Keratinocyte (primary cell): Measurements from ENCODE around the gene FOSB. TPM values are rescaled to one million over a fixed set of nuclear protein-coding genes. Genes with fewer than 3 reads are reported as not detected.

ENCODE experiments used
- DNase-seq: peaks from one replicate; pipeline ENCODE4 v3.0.0-alpha.2; 2011; ENCODE audit warnings: low read depth, missing footprints, low spot score
- FAIRE-seq: peaks from 2 replicates; lab custom pipeline; 2011; peaks lifted over from hg19 to GRCh38; lab: Jason Lieb, UNC
- H2AFZ ChIP-seq: 2 replicates; pipeline ENCODE4 v1.6.0; 2012; ENCODE audit warnings: low read length, control low read depth, inconsistent platforms; ENCODE audit not compliant: control insufficient read depth
- H3K27ac ChIP-seq: 2 replicates; pipeline ENCODE4 v1.5.1; 2011; ENCODE audit warnings: low read length; ENCODE audit not compliant: control insufficient read depth, insufficient read depth
- H3K27me3 ChIP-seq: 3 replicates; pipeline ENCODE4 v1.6.0; 2011; ENCODE audit warnings: low read length; ENCODE audit not compliant: control insufficient read depth, insufficient read depth; ENCODE audit errors: extremely low read depth
- H3K36me3 ChIP-seq, 2 experiments: 2 replicates in 1 of 2; 3 replicates in 1 of 2; pipeline ENCODE4 v1.5.1; 2011; ENCODE audit warnings: low read length in 2 of 2, mild to moderate bottlenecking in 1 of 2; ENCODE audit not compliant: control insufficient read depth in 2 of 2, insufficient read depth in 2 of 2; ENCODE audit errors: extremely low read depth in 1 of 2
- H3K4me1 ChIP-seq: 3 replicates; pipeline ENCODE4 v1.5.1; 2011; ENCODE audit warnings: low read length; ENCODE audit not compliant: control insufficient read depth, insufficient read depth; ENCODE audit errors: extremely low read depth
- H3K4me2 ChIP-seq: 3 replicates; pipeline ENCODE4 v1.6.0; 2011; ENCODE audit warnings: low read depth, low read length; ENCODE audit not compliant: control insufficient read depth, insufficient read depth; ENCODE audit errors: extremely low read depth
- H3K4me3 ChIP-seq, 3 experiments: fragments of 200-600 bp in 1 of 3; sonication (generic) in 1 of 3; 2 replicates in 2 of 3; 3 replicates in 1 of 3; pipeline ENCODE4 v1.5.1; 2011 to 2016; ENCODE audit warnings: low read length in 3 of 3, mild to moderate bottlenecking in 3 of 3, control low read depth in 2 of 3, inconsistent platforms in 1 of 3, low read depth in 1 of 3, mixed read lengths in 1 of 3, mixed run types in 1 of 3, moderate library complexity in 1 of 3; ENCODE audit not compliant: control insufficient read depth in 2 of 3, insufficient read depth in 2 of 3; ENCODE audit errors: extremely low read depth in 1 of 3
- H3K79me2 ChIP-seq: 2 replicates; pipeline ENCODE4 v1.6.0; 2012; ENCODE audit warnings: low read length; ENCODE audit not compliant: control insufficient read depth, insufficient read depth
- H3K9ac ChIP-seq: 3 replicates; pipeline ENCODE4 v1.6.0; 2011; ENCODE audit warnings: low read length; ENCODE audit not compliant: control insufficient read depth, insufficient read depth; ENCODE audit errors: extremely low read depth
- H3K9me1 ChIP-seq: 3 replicates; pipeline ENCODE4 v1.6.0; 2011; ENCODE audit warnings: low read length; ENCODE audit not compliant: control insufficient read depth, insufficient read depth; ENCODE audit errors: extremely low read depth
- H3K9me3 ChIP-seq: 2 replicates; pipeline ENCODE4 v1.5.1; 2012; ENCODE audit warnings: low read depth, low read length; ENCODE audit not compliant: control insufficient read depth
- H4K20me1 ChIP-seq: 3 replicates; pipeline ENCODE4 v1.6.0; 2011; ENCODE audit warnings: low read length; ENCODE audit not compliant: control insufficient read depth, insufficient read depth; ENCODE audit errors: extremely low read depth
- EZH2 ChIP-seq: IDR thresholded peaks from one replicate; pipeline ENCODE4 v1.6.1; 2012; ENCODE audit warnings: inconsistent platforms, mild to moderate bottlenecking, low read length, moderate library complexity
- dilution Hi-C: fragments of 300-500 bp; cut with MboI; formaldehyde crosslinking; loops from one replicate; pipeline ENCODE4 v1.7.0; 2020; ENCODE audit warnings: low sequenced_read_pairs; ENCODE audit not compliant: extremely low pct_ligation_motif_present
- polyA plus RNA-seq, 5 experiments: library from polyadenylated mRNA; depleted of rRNA in 3 of 5; stranded (reverse) in 3 of 5; stranded (forward) in 1 of 5; unstranded in 1 of 5; fragments of >200 nt; gene quantifications; 1 replicate in 1 of 5; 2 replicates in 3 of 5; 3 replicates in 1 of 5; pipeline versions ENCODE4 v1.2.1 to v1.2.3, GENCODE V29; 2011 to 2012; ENCODE audit warnings: missing spikeins in 2 of 5, low read depth in 1 of 5, low replicate concordance in 1 of 5
- TF ChIP-seq, protein P1 (sequence below), 3 experiments: IDR thresholded peaks in 1 of 3; conservative IDR thresholded peaks in 1 of 3; optimal IDR thresholded peaks in 1 of 3; 2 replicates in 2 of 3; 3 replicates in 1 of 3; pipeline versions ENCODE3 to v1.5.1; 2011; ENCODE audit warnings: low read length in 3 of 3, mild to moderate bottlenecking in 3 of 3, moderate library complexity in 2 of 3, control low read depth in 1 of 3, inconsistent platforms in 1 of 3; ENCODE audit not compliant: insufficient read depth in 2 of 3; ENCODE audit errors: extremely low read depth in 1 of 3

The FOSB gene
- polyA plus RNA-seq, 1 donor (not counting 4 experiments of a cell fraction or from before 2014, with no cell fraction given), result 4.6 TPM

DNA sequence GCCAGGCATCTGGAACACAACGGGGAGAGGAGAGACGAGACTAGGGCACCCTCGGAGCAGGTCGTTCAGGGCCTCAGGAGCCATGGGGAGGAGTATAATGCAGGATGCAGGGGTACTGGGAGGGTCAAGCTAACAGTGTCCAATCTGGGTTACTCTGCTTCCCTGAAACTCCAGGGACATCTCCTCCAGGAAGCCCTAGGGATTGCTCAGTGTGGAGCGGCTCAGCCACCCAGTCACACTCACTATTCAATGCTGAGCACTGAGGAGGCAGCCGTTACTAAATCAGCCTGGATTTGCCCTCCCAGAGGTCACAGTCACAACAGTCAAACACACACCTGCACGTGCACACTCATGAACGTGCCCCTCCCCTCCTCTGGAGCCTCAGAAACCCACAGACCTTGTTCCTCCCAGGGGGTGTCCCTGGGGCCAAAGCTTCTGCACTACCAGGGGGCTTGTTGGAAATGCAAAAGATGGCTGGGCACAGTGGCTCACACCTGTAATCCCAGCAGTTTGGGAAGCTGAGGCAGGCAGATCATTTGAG is 6.9 kb upstream of the FOSB start:
- FAIRE-seq, result no peak
- H3K9ac ChIP-seq, result no peak overlapping the region
- H3K27me3 ChIP-seq, result no peaks in the 10 kb centered on the region
- H3K9me3 ChIP-seq, result no peaks in the 10 kb centered on the region
- no peaks in the 10 kb centered on the region for H3K79me2 ChIP-seq
- H4K20me1 ChIP-seq, result no peaks in the 10 kb centered on the region
- no peak overlapping the region for H3K4me2 ChIP-seq
- no peak for DNase-seq
- H3K36me3 ChIP-seq, result no peaks in the 10 kb centered on the region
- H2AFZ ChIP-seq, result no peak overlapping the region
- no peak overlapping the region for H3K4me3 ChIP-seq
- no peaks in the 10 kb centered on the region for H3K9me1 ChIP-seq
- dilution Hi-C loops, result no loop called here
- H3K4me1 ChIP-seq, result peaks cover 7% of the 10 kb centered on the region
- no peak overlapping the region for H3K27ac ChIP-seq
- no peak for TF ChIP-seq EZH2
- TF ChIP-seq, protein P1, sequence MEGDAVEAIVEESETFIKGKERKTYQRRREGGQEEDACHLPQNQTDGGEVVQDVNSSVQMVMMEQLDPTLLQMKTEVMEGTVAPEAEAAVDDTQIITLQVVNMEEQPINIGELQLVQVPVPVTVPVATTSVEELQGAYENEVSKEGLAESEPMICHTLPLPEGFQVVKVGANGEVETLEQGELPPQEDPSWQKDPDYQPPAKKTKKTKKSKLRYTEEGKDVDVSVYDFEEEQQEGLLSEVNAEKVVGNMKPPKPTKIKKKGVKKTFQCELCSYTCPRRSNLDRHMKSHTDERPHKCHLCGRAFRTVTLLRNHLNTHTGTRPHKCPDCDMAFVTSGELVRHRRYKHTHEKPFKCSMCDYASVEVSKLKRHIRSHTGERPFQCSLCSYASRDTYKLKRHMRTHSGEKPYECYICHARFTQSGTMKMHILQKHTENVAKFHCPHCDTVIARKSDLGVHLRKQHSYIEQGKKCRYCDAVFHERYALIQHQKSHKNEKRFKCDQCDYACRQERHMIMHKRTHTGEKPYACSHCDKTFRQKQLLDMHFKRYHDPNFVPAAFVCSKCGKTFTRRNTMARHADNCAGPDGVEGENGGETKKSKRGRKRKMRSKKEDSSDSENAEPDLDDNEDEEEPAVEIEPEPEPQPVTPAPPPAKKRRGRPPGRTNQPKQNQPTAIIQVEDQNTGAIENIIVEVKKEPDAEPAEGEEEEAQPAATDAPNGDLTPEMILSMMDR (optimal IDR thresholded peaks at IDR 0.05 in 1 of 3, IDR thresholded peaks at IDR 0.05 in 1 of 3, conservative IDR thresholded peaks at IDR 0.05 in 1 of 3; ENCODE audit: extremely low read depth in 1 of 3, insufficient read depth in 2 of 3, low read length in 3 of 3), result no peak

GRCh38 chr19:45462174-45462573 is 5.6 kb upstream of the FOSB start:
- Histone ChIP-seq H3K27ac (no peak overlapping the region), H3K79me2 (no peaks in the 10 kb centered on the region), H3K9me1 (no peaks in the 10 kb centered on the region), H3K9me3 (no peaks in the 10 kb centered on the region), H2AFZ (no peak overlapping the region), H3K4me3 (no peak overlapping the region), H3K27me3 (no peaks in the 10 kb centered on the region), H3K4me1 (peaks cover 3% of the 10 kb centered on the region), H4K20me1 (no peaks in the 10 kb centered on the region), H3K4me2 (no peak overlapping the region), H3K9ac (no peak overlapping the region), H3K36me3 (no peaks in the 10 kb centered on the region)
- TF ChIP-seq, protein P1 (optimal IDR thresholded peaks at IDR 0.05 in 1 of 3, IDR thresholded peaks at IDR 0.05 in 1 of 3, conservative IDR thresholded peaks at IDR 0.05 in 1 of 3; ENCODE audit: extremely low read depth in 1 of 3, insufficient read depth in 2 of 3, low read length in 3 of 3), result no peak
- TF ChIP-seq EZH2, result no peak
- dilution Hi-C loops, result no loop called here
- DNase-seq (no peak), FAIRE-seq (no peak)
